SU-DHL-6 (cell line): ENCODE results near the gene KDM4B.

Experiments used
- H2AFZ ChIP-seq: fragments of 200-600 bp; sonication (generic); 2 replicates; pipeline ENCODE4 v1.6.1; 2014; ENCODE audit warnings: low read depth, mild to moderate bottlenecking, moderate library complexity, mixed read lengths, antibody characterized with exemption, low read length; ENCODE audit not compliant: severe bottlenecking
- H3F3A ChIP-seq: fragments of 200-600 bp; shearing (Covaris generic); 2 replicates; pipeline ENCODE4 v1.6.0; 2016; ENCODE audit warnings: antibody characterized with exemption, mild to moderate bottlenecking; ENCODE audit not compliant: insufficient read depth
- H3K27ac ChIP-seq: fragments of 200-600 bp; sonication (generic); 2 replicates; pipeline ENCODE4 v1.5.1; 2016; ENCODE audit warnings: low read depth, mild to moderate bottlenecking, low read length, moderate library complexity, mixed read lengths
- H3K27me3 ChIP-seq: fragments of 200-600 bp; sonication (generic), shearing (Covaris generic); 2 replicates; pipeline ENCODE4 v1.6.0; 2014; ENCODE audit warnings: mild to moderate bottlenecking, low read length
- H3K36me3 ChIP-seq: fragments of 200-600 bp; sonication (generic); 2 replicates; pipeline ENCODE4 v1.6.1; 2014; ENCODE audit warnings: mild to moderate bottlenecking, low read length, mixed read lengths
- H3K4me2 ChIP-seq: fragments of 300-600, 200-600 bp; shearing (Covaris generic), sonication (generic); 2 replicates; pipeline ENCODE4 v1.6.0; 2014; ENCODE audit warnings: low read length, low read depth, mild to moderate bottlenecking; ENCODE audit not compliant: poor library complexity, severe bottlenecking
- H3K4me3 ChIP-seq: fragments of 200-600 bp; sonication (generic); 2 replicates; pipeline ENCODE4 v1.5.1; 2014; ENCODE audit warnings: antibody characterized with exemption, low read length, mild to moderate bottlenecking, mixed read lengths; ENCODE audit not compliant: insufficient read depth, poor library complexity, severe bottlenecking
- H3K79me2 ChIP-seq: fragments of 200-600 bp; sonication (generic); 2 replicates; pipeline ENCODE4 v1.6.1; 2014; ENCODE audit warnings: mild to moderate bottlenecking, low read length, moderate library complexity; ENCODE audit not compliant: insufficient read depth
- H3K9ac ChIP-seq: fragments of 200-600 bp; sonication (generic); 2 replicates; pipeline ENCODE4 v1.7.0; 2014; ENCODE audit warnings: mild to moderate bottlenecking, low read length
- H3K9me2 ChIP-seq: fragments of 200-600 bp; sonication (generic); replicated peaks from 2 replicates; pipeline ENCODE4 v1.6.1; 2014; ENCODE audit warnings: low read length; ENCODE audit not compliant: insufficient read depth
- H3K9me3 ChIP-seq: fragments of 200-600 bp; sonication (generic); 2 replicates; pipeline ENCODE4 v1.6.1; 2014; ENCODE audit warnings: low read length, mixed read lengths; ENCODE audit not compliant: insufficient read depth
- H4K20me1 ChIP-seq: fragments of 200-600 bp; sonication (generic); 2 replicates; pipeline ENCODE4 v1.6.1; 2014; ENCODE audit warnings: low read depth, mild to moderate bottlenecking, antibody characterized with exemption, low read length, moderate library complexity, mixed read lengths
- CTCF ChIP-seq: fragments of 200-600 bp; sonication (generic); IDR thresholded peaks from one replicate; pipeline ENCODE4 v1.5.1; 2017; ENCODE audit warnings: antibody characterized with exemption, mild to moderate bottlenecking, low read length, moderate library complexity; ENCODE audit not compliant: insufficient read depth, poor library complexity, severe bottlenecking
- EZH2phosphoT487 ChIP-seq: fragments of 200-600 bp; sonication (generic), shearing (Covaris generic); conservative IDR thresholded peaks from 2 replicates; pipeline ENCODE4 v1.6.1; 2018; ENCODE audit warnings: mild to moderate bottlenecking, antibody characterized with exemption, low read length, moderate library complexity, mixed read lengths

The KDM4B gene

GRCh38 chr19:5124111-5124855 lies 155.4 kb downstream of the KDM4B start:
- Histone ChIP-seq H3K4me3 (no peak overlapping the region), H2AFZ (no peak overlapping the region), H3K9me3 (no peaks in the 10 kb centered on the region), H3K27me3 (no peaks in the 10 kb centered on the region), H3K4me2 (no peak overlapping the region), H3K79me2 (no peaks in the 10 kb centered on the region), H4K20me1 (no peaks in the 10 kb centered on the region), H3K9ac (no peak overlapping the region), H3K27ac (no peak overlapping the region), H3K9me2 (no peaks in the 10 kb centered on the region), H3K36me3 (no peaks in the 10 kb centered on the region), H3F3A (no peaks in the 10 kb centered on the region)
- TF ChIP-seq EZH2phosphoT487 (no peak), CTCF (no peak)

- TF ChIP-seq EZH2phosphoT487 (no peak), CTCF (no peak)
- Histone ChIP-seq H4K20me1 (no peaks in the 10 kb centered on the region), H3K4me2 (no peak overlapping the region), H3K79me2 (no peaks in the 10 kb centered on the region), H3K27me3 (no peaks in the 10 kb centered on the region), H2AFZ (no peak overlapping the region), H3K9me3 (no peaks in the 10 kb centered on the region), H3K36me3 (no peaks in the 10 kb centered on the region), H3K9ac (no peak overlapping the region), H3K4me3 (no peak overlapping the region), H3K27ac (no peak overlapping the region), H3F3A (peaks cover 7% of the 10 kb centered on the region), H3K9me2 (no peaks in the 10 kb centered on the region)
Measured at GRCh38 chr19:5125376-5125775, 156.5 kb downstream of the KDM4B start.

GRCh38 chr19:5125797-5126497 lies 157.0 kb downstream of the KDM4B start:
- H2AFZ ChIP-seq, result no peak overlapping the region
- H3F3A ChIP-seq, result peaks cover 9% of the 10 kb centered on the region
- H3K4me3 ChIP-seq, result no peak overlapping the region
- no peak overlapping the region for H3K9ac ChIP-seq
- no peaks in the 10 kb centered on the region for H4K20me1 ChIP-seq
- TF ChIP-seq EZH2phosphoT487, result no peak
- no peak for TF ChIP-seq CTCF
- no peaks in the 10 kb centered on the region for H3K27me3 ChIP-seq
- H3K79me2 ChIP-seq, result no peaks in the 10 kb centered on the region
- no peak overlapping the region; the same call in 1 of the 2 replicates for H3K27ac ChIP-seq
- no peaks in the 10 kb centered on the region for H3K9me3 ChIP-seq
- H3K36me3 ChIP-seq, result no peaks in the 10 kb centered on the region
- no peaks in the 10 kb centered on the region for H3K9me2 ChIP-seq
- no peak overlapping the region for H3K4me2 ChIP-seq
